NCI-H1436 (cell line): ENCODE data around the gene LY6G6D.

ENCODE experiments used
- DNase-seq: peaks from one replicate; lab custom pipeline; 2025; lab: John Stamatoyannopoulos, UW

LY6G6D gene

DNA sequence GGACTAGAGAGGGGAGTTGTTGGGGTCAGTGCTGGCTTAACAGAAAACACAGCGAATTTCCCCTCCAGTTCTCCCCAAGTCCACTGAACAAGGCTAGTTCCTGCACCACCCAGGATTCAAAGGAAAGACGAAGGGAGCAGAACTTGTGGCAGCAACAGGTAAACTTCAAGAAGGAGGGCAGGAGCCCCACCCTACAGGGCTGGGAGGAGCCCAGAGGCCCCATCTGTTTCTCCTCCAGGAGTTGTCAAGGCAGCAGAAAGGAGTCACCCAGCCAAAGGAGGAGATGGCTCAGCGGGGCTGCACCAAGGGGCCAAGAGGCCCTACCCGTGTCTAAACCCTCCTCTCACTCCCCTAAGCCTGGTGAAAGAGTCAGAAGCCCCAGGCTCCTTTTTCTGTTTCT, 49.0 kb downstream of the LY6G6D start:
- no peak for DNase-seq

GRCh38 chr6:31765559-31765909, 50.4 kb downstream of the LY6G6D start:
- DNase-seq = no peak

DNA sequence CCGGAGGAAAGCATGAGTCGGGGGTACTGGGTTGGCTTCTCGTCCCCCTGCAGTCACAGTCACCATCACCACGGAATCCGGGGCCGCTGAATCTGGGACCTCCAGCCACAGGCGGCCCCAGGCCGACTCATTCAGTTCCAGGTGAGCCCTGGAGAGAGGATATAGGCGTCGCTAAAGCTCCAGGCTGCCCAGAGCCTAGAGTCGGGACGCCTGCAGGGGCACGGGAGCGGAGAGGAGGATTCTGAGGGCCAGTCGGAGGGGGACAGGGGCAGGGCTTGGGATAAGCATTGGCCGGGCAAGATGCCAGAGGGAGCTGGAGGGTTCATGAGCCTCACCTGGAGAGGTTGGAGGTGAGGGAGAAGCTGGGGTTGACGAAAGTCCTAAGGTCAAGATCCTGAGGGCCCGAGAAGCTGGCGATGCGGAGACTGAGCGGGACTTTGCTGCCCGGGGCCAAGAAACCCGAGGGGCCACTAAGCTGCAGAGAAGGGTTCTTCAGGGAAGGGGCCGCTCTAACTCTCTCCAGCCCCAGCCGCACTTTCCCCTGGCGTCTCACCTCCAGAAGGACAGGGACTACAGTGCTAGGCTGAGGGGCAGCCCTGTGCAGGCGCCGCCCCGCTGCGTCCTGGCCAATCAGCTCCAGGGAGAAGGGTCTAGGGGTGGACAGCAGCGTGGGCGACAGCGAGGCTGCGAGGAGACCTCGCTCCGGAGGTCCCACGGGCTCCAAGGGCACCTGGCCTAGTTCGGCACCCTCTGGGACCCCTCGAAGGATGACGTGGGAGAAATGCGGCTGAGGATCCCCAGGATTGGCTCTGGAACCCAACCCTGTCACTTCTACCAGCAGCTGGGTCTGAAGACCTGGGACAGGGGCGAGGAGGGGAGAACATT, 51.0 kb downstream of the LY6G6D start:
- DNase-seq = no peak

DNA sequence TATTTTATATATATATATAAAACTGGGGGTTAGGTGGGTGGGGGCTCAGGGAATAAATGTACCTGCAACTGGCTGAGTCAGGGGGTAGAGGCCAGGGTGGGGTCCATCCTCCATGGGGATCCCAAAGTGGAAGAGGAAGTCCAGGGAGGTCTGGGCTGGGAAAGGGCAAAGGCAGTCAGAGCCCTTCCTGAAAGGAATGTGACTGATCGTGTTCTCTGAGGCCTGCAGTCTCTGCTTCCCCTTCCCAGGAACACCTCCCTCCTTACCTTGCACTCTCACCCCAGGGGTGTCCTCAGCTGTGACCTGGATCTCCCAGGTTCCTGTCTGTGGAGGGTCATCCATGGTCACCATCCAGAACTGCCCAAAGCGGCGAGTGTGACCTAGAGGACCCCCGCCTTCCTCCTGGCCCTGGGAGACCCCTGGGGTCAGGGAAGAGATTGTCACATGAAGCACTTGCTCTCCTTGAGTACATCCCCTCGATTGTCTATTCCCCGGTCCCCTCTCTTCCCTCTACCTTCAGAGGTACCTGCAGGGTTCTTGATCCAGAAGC, 52.0 kb downstream of the LY6G6D start:
- no peak for DNase-seq
